Keratinocyte (primary cell): ENCODE data around the gene CX3CR1. TPM values are rescaled to one million over a fixed set of nuclear protein-coding genes. Genes with fewer than 3 reads are reported as not detected.

Experiments
- DNase-seq: peaks from one replicate; pipeline ENCODE4 v3.0.0-alpha.2; 2011; ENCODE audit warnings: low read depth, missing footprints, low spot score
- FAIRE-seq: peaks from 2 replicates; lab custom pipeline; 2011; peaks lifted over from hg19 to GRCh38; lab: Jason Lieb, UNC
- H2AFZ ChIP-seq: 2 replicates; pipeline ENCODE4 v1.6.0; 2012; ENCODE audit warnings: low read length, control low read depth, inconsistent platforms; ENCODE audit not compliant: control insufficient read depth
- H3K27ac ChIP-seq: 2 replicates; pipeline ENCODE4 v1.5.1; 2011; ENCODE audit warnings: low read length; ENCODE audit not compliant: control insufficient read depth, insufficient read depth
- H3K27me3 ChIP-seq: 3 replicates; pipeline ENCODE4 v1.6.0; 2011; ENCODE audit warnings: low read length; ENCODE audit not compliant: control insufficient read depth, insufficient read depth; ENCODE audit errors: extremely low read depth
- H3K36me3 ChIP-seq, 2 experiments: 2 replicates in 1 of 2; 3 replicates in 1 of 2; pipeline ENCODE4 v1.5.1; 2011; ENCODE audit warnings: low read length in 2 of 2, mild to moderate bottlenecking in 1 of 2; ENCODE audit not compliant: control insufficient read depth in 2 of 2, insufficient read depth in 2 of 2; ENCODE audit errors: extremely low read depth in 1 of 2
- H3K4me1 ChIP-seq: 3 replicates; pipeline ENCODE4 v1.5.1; 2011; ENCODE audit warnings: low read length; ENCODE audit not compliant: control insufficient read depth, insufficient read depth; ENCODE audit errors: extremely low read depth
- H3K4me2 ChIP-seq: 3 replicates; pipeline ENCODE4 v1.6.0; 2011; ENCODE audit warnings: low read depth, low read length; ENCODE audit not compliant: control insufficient read depth, insufficient read depth; ENCODE audit errors: extremely low read depth
- H3K4me3 ChIP-seq, 3 experiments: fragments of 200-600 bp in 1 of 3; sonication (generic) in 1 of 3; 2 replicates in 2 of 3; 3 replicates in 1 of 3; pipeline ENCODE4 v1.5.1; 2011 to 2016; ENCODE audit warnings: low read length in 3 of 3, mild to moderate bottlenecking in 3 of 3, control low read depth in 2 of 3, inconsistent platforms in 1 of 3, low read depth in 1 of 3, mixed read lengths in 1 of 3, mixed run types in 1 of 3, moderate library complexity in 1 of 3; ENCODE audit not compliant: control insufficient read depth in 2 of 3, insufficient read depth in 2 of 3; ENCODE audit errors: extremely low read depth in 1 of 3
- H3K79me2 ChIP-seq: 2 replicates; pipeline ENCODE4 v1.6.0; 2012; ENCODE audit warnings: low read length; ENCODE audit not compliant: control insufficient read depth, insufficient read depth
- H3K9ac ChIP-seq: 3 replicates; pipeline ENCODE4 v1.6.0; 2011; ENCODE audit warnings: low read length; ENCODE audit not compliant: control insufficient read depth, insufficient read depth; ENCODE audit errors: extremely low read depth
- H3K9me1 ChIP-seq: 3 replicates; pipeline ENCODE4 v1.6.0; 2011; ENCODE audit warnings: low read length; ENCODE audit not compliant: control insufficient read depth, insufficient read depth; ENCODE audit errors: extremely low read depth
- H3K9me3 ChIP-seq: 2 replicates; pipeline ENCODE4 v1.5.1; 2012; ENCODE audit warnings: low read depth, low read length; ENCODE audit not compliant: control insufficient read depth
- H4K20me1 ChIP-seq: 3 replicates; pipeline ENCODE4 v1.6.0; 2011; ENCODE audit warnings: low read length; ENCODE audit not compliant: control insufficient read depth, insufficient read depth; ENCODE audit errors: extremely low read depth
- EZH2 ChIP-seq: IDR thresholded peaks from one replicate; pipeline ENCODE4 v1.6.1; 2012; ENCODE audit warnings: inconsistent platforms, mild to moderate bottlenecking, low read length, moderate library complexity
- dilution Hi-C: fragments of 300-500 bp; cut with MboI; formaldehyde crosslinking; loops from one replicate; pipeline ENCODE4 v1.7.0; 2020; ENCODE audit warnings: low sequenced_read_pairs; ENCODE audit not compliant: extremely low pct_ligation_motif_present
- polyA plus RNA-seq, 5 experiments: library from polyadenylated mRNA; depleted of rRNA in 3 of 5; stranded (reverse) in 3 of 5; stranded (forward) in 1 of 5; unstranded in 1 of 5; fragments of >200 nt; gene quantifications; 1 replicate in 1 of 5; 2 replicates in 3 of 5; 3 replicates in 1 of 5; pipeline versions ENCODE4 v1.2.1 to v1.2.3, GENCODE V29; 2011 to 2012; ENCODE audit warnings: missing spikeins in 2 of 5, low read depth in 1 of 5, low replicate concordance in 1 of 5
- TF ChIP-seq, protein P1 (sequence below), 3 experiments: IDR thresholded peaks in 1 of 3; conservative IDR thresholded peaks in 1 of 3; optimal IDR thresholded peaks in 1 of 3; 2 replicates in 2 of 3; 3 replicates in 1 of 3; pipeline versions ENCODE3 to v1.5.1; 2011; ENCODE audit warnings: low read length in 3 of 3, mild to moderate bottlenecking in 3 of 3, moderate library complexity in 2 of 3, control low read depth in 1 of 3, inconsistent platforms in 1 of 3; ENCODE audit not compliant: insufficient read depth in 2 of 3; ENCODE audit errors: extremely low read depth in 1 of 3

The CX3CR1 gene
- polyA plus RNA-seq, 1 donor (not counting 4 experiments of a cell fraction or from before 2014, with no cell fraction given): 0.05 TPM

DNA sequence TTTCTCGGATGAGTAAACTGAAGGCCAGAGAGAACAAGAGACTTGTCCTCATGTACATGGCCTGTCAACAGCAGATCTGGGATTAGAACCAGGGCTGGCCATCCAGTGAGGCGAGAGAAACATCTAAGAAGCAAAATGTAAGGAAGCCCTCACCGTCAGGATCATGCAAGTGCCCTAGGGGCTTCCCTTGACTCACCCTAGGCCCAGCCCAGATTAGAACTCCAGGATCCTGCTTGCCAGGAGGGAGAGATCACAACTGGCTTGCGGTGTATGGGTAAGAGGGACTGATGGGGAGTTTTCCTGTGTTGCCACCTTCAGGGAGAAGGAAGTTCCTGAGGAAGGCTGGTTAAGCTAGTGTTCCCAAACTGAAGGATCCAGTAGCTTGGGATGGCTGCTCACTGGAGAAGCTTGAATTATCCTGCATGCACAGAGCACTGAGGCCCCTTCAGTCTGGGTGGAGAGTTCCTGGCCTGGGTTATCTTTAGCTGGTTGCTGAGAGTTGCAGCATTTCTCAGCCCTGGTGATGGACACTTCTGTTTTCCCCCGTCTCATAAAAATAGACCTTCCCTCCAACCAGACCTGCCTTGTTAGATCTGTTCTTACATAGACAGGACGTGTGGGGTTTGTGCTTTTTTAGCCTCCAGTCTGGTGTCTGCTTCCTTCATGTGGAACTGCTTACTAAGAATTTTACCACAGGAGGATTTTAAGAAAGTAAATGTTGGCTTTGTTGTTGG lies 59.3 kb downstream of the CX3CR1 start:
- FAIRE-seq: no peak
- DNase-seq: no peak
- no peak overlapping the region for H3K4me3 ChIP-seq
- H4K20me1 ChIP-seq: no peaks in the 10 kb centered on the region
- H3K79me2 ChIP-seq: no peaks in the 10 kb centered on the region
- H3K4me2 ChIP-seq: no peak overlapping the region
- no peak for TF ChIP-seq EZH2
- TF ChIP-seq, protein P1, sequence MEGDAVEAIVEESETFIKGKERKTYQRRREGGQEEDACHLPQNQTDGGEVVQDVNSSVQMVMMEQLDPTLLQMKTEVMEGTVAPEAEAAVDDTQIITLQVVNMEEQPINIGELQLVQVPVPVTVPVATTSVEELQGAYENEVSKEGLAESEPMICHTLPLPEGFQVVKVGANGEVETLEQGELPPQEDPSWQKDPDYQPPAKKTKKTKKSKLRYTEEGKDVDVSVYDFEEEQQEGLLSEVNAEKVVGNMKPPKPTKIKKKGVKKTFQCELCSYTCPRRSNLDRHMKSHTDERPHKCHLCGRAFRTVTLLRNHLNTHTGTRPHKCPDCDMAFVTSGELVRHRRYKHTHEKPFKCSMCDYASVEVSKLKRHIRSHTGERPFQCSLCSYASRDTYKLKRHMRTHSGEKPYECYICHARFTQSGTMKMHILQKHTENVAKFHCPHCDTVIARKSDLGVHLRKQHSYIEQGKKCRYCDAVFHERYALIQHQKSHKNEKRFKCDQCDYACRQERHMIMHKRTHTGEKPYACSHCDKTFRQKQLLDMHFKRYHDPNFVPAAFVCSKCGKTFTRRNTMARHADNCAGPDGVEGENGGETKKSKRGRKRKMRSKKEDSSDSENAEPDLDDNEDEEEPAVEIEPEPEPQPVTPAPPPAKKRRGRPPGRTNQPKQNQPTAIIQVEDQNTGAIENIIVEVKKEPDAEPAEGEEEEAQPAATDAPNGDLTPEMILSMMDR (optimal IDR thresholded peaks at IDR 0.05 in 1 of 3, IDR thresholded peaks at IDR 0.05 in 1 of 3, conservative IDR thresholded peaks at IDR 0.05 in 1 of 3; ENCODE audit: extremely low read depth in 1 of 3, insufficient read depth in 2 of 3, low read length in 3 of 3): no peak
- no peak overlapping the region for H3K27ac ChIP-seq
- no peaks in the 10 kb centered on the region for H3K9me3 ChIP-seq
- peaks cover 4% of the 10 kb centered on the region for H3K27me3 ChIP-seq
- no peaks in the 10 kb centered on the region for H3K4me1 ChIP-seq
- no peaks in the 10 kb centered on the region for H3K36me3 ChIP-seq
- no peaks in the 10 kb centered on the region for H3K9me1 ChIP-seq
- no peak overlapping the region for H2AFZ ChIP-seq
- dilution Hi-C loops: no loop called here
- H3K9ac ChIP-seq: no peak overlapping the region

DNA sequence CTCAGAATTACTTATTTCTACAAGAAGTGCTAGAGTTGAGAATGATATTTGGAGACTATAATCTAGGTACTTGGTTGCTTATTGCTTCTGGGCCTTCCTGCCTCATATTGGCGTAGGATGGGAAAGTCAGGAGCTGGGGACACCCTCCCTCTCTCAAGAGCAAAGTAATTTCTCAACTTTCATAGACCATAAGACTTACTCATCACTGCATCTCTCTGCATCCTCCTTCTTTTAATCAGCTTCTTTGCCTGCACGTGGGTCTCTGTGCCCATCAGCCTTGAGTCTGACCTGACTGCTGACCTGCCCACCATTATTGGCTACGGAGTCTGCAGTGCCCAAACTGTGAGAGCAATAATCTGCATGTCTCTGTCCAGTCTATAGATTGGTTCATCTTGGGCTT lies 60.1 kb downstream of the CX3CR1 start:
- TF ChIP-seq, protein P1 (optimal IDR thresholded peaks at IDR 0.05 in 1 of 3, IDR thresholded peaks at IDR 0.05 in 1 of 3, conservative IDR thresholded peaks at IDR 0.05 in 1 of 3; ENCODE audit: extremely low read depth in 1 of 3, insufficient read depth in 2 of 3, low read length in 3 of 3): no peak
- TF ChIP-seq EZH2: no peak
- no peaks in the 10 kb centered on the region for H3K9me1 ChIP-seq
- no peak overlapping the region for H3K9ac ChIP-seq
- H3K4me3 ChIP-seq: no peak overlapping the region
- DNase-seq (no peak), FAIRE-seq (no peak)
- H3K27ac ChIP-seq: no peak overlapping the region
- H3K4me2 ChIP-seq: no peak overlapping the region
- no peak overlapping the region for H2AFZ ChIP-seq
- no peaks in the 10 kb centered on the region for H3K79me2 ChIP-seq
- dilution Hi-C loops: no loop called here
- H3K27me3 ChIP-seq: peaks cover 4% of the 10 kb centered on the region
- no peaks in the 10 kb centered on the region for H4K20me1 ChIP-seq
- no peaks in the 10 kb centered on the region for H3K4me1 ChIP-seq
- no peaks in the 10 kb centered on the region for H3K9me3 ChIP-seq
- no peaks in the 10 kb centered on the region for H3K36me3 ChIP-seq
